Forelimb muscle (tissue), 1 donor: ENCODE data around the gene TBC1D4. TPM values are rescaled to one million over a fixed set of nuclear protein-coding genes. Genes with fewer than 3 reads are reported as not detected.
"Not testable (repeated sequence)": the region's sequence is repeated elsewhere in the genome, so short reads cannot be mapped to it uniquely, and the experiment has no call there.

Source experiments
- DNase-seq: peaks from one replicate; pipeline ENCODE4 v3.0.0-alpha.2; 2013; ENCODE audit warnings: low read depth
- polyA plus RNA-seq: library from polyadenylated mRNA; unstranded; fragments of 120-200 nt; gene quantifications from one replicate; pipeline ENCODE4 v1.2.1, GENCODE V29; 2013; ENCODE audit not compliant: insufficient read length

Gene TBC1D4
- polyA plus RNA-seq, 1 donor: 18.6 TPM

DNA sequence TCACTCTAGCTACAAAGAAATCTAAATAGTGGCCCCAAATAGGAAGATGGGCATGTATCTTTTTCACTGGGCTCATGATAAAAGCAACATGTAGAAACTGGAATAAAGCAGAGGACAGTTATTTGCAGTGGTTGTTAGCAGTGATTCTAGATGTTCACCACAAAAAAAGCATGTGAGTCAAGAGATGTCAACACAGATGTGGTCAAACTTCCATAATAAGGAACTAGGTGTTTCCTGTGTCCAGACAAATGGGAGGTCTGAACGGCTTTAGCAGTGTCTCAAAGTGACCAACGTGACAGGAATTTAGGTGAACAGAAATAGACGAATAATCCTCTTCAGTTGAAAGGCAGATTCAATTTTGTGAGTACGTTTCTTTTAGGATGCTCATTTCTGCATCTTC lies 162.7 kb downstream of the TBC1D4 start:
- no peak for DNase-seq

DNA sequence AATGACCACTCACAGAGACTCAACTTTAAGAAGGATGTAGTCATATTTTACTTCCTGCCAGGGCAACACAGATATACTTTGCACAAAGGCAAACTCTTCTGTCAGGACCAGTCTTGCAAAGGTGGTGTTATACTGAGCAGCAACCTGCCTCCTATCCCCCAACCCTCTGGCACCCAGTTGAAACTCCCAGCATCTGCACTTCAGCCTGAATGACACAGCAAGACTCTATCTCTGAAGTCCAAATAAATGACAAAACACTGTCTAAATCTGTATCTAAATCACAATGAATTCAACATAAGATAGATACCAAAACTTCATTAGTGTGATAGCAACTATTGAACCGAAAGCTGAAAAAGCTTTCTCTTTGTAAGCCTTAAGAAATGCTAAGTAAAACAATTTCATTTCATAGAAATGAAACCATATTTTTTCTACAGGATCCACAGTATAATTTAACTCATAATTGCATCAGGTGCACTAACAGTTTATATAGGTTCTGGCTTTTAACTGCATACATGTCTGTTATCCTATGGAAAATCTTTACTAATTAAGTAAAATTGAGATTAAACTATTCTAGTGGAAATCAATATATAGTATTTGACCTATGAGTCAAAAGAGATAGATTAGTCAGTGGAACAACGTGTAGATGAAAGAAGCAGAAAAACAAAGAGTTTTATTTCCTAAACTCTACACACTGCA lies 163.7 kb downstream of the TBC1D4 start:
- DNase-seq: no peak

DNA sequence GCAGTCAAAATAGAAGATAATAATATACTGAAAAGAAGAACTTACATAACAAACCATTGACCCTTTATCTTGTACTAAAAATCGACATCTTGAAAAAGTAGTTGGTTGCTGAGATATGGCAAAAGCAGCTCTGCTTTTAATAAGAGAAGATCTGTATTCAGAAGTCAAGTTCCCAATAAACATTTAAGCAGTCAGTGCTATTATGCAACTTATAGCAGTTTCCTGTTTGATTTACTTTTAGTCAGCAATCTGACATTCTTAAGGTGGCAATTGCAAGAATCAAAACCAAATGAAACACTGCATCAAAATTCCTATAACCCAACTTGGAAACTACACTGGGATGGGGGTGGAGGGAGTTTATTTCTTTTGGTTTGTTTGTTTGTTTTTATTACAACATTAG lies 165.5 kb downstream of the TBC1D4 start:
- DNase-seq: no peak

DNA sequence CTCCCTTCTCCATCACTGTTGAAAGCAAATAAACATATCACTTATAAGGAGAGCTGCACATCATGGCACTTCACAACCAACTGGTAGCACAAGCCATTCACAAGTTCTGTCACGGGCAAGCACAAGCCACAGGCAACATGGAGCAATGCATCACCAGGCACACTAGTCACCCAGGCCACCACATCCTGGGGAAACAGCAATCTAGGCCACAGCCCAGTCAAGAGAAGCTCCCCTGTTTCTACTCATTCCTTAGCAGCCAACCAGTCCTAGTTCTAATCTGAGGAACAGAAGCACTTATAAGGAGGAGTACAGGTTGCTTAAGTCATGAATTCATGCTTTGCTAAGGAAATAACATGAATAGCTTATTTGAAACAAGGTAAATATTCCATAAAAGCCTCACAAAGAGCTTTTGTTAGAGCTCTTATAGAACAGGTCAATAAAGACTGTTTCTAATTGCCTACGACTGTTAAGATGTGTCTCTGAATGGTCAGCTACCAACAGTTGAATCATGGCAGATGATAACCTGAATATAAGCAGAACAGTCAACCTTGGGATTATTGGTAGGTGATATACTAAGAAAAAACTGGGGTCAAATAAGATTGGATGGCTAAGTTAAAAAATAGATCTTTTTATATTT lies 169.0 kb downstream of the TBC1D4 start:
- DNase-seq: no peak

DNA sequence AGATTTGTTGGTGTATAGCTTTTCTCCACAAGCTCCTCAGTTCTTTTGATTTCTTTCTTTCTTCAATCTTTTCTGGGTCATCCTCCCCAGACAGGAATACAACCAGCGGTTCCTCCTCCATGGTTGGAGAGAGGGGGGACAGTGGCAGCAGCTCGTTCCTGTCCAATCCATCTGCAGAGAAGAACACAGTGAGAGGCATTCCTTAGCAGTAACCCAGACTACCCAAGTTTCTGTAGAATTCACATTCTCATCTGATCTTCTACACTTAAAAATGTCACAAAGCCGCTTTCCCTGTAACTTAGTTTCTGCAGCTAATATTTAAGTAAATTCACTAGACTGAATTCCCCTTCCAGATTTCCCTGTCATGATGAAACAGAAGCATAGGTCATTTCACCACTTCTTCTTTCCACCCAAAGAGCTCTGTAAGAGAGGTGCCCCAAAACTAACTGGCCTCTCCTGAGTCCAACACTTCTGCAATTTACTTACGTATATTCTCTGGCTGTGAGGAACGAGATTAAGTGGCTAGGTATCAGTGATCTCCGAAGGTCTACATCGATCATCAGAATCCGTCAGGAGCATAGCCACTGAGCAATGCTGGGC lies 171.9 kb downstream of the TBC1D4 start:
- no peak for DNase-seq

DNA sequence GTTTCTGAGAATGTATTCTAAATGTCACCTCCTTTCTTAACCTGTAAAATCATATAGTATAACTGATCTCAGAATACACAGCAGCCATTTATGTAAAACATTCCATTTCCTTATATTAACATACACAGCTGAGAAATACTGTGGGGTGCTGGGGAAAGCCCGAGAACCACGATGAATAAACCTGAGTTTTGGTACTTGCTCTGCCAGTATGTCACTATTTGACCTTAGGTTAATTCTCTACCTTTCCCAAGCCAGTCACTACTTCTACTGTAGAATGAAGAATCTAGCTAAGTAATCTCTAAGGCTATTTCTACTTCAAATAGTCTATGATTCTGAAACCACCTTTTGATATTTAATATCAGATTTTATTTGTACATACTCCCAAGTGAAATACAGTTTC lies 173.7 kb downstream of the TBC1D4 start:
- DNase-seq: no peak

DNA sequence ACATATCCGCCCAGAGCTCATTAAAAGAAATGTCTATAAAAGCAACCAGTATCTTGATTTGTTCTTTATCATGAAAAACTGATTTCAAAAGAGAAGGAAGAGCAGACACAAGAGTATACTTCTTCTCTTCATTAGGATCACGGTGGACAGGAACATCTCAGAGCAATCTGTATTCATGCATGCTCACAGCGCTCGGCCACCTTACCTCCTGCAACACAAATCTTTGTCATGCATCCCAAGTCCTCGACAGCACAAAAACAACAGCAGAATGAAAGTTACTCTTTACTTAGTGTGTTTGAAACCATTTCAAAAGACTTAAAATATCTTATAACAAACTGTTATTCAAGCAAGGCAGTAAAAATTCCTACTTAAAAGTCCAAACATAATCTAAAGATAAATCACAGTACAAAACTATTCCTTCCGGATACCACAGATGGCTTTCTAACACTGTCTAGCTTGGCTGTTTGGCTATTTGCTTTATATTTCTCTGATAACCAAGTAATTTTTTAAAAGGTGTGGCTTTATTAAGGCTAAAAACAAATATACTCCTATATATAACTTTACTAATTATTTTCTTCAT lies 174.5 kb downstream of the TBC1D4 start:
- no peak for DNase-seq

DNA sequence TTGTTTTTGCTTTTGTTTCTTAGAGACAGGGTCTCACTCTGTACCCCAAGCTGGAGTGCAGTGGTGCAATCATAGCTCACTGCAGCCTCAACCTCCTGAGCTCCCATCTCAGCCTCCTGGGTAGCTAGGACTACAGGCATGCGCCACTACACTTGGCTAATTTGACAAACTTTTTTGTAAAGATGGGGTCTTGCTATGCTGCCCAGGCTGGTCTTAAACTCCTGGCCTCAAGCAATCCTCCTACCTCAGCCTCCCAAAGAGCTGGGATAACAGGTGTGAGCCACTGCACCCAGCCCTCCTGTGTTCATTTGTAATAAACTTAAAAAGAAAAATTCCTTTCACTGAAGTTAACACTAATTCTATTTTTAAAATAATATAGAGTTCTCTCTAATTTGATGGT lies 175.0 kb downstream of the TBC1D4 start:
- DNase-seq: not testable (repeated sequence)

DNA sequence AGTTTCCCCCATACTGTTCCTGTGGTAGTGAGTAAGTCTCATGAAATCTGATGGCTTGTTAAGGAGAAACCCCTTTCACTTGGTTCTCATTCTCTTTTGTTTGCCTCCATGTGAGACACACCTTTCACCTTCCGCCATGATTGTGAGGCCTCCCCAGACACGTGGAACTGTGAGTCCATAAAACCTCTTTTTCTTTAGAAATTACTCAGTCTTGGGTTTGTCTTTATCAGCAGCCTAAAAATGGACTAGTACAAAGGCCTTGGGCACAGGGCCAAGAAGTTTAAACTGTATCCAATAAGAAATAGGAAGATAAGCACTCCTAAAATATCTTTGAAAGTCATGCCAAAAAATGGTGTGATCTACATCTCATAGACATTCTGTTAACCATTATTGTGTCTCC lies 176.9 kb downstream of the TBC1D4 start:
- DNase-seq: no peak

DNA sequence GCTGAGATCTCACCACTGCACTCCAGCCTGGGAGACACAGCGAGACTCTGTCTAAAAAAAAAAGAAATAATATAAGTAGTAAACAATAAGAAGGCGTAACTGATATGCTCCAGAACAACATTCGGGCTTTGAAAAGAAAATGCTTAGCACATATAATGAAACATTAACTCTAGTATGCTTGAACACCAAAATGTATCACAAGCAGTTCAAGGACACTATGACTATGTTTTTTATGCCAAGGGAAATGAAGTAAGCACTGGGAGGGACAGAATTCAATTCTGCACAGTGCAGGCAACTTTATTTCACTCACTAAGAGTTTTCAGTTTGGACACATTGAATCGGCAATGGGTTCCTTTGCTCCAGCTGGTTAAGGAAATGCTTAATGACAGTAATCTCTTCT lies 178.7 kb downstream of the TBC1D4 start:
- no peak for DNase-seq

DNA sequence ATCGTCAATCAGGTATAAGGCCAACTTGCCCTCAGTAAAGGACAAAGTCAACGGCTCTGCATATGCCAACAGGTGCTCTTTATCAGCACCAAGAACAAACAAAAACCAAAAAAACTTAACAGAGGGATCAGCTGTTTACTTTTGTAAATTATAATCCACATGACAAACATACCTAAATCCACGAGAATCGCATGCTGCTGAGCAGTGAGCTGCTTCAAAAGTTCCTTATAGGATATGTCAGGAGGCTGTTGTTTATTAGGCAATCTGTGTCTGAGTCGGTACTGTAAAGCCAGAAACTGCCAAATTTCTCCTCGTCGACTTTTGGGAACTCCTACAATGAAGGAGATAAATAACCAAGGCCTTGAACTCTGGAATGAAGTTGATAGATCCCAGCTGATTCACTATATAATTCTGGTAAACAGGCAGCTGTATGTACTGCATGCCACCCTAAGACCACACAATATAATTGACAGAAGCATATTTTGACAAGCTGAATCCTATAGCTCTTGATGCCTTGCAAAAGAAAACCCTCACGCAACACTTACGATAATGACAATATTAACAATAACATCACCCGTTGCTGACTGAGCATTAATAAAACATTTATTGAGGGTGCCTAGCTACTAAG lies 179.8 kb downstream of the TBC1D4 start:
- no peak for DNase-seq

DNA sequence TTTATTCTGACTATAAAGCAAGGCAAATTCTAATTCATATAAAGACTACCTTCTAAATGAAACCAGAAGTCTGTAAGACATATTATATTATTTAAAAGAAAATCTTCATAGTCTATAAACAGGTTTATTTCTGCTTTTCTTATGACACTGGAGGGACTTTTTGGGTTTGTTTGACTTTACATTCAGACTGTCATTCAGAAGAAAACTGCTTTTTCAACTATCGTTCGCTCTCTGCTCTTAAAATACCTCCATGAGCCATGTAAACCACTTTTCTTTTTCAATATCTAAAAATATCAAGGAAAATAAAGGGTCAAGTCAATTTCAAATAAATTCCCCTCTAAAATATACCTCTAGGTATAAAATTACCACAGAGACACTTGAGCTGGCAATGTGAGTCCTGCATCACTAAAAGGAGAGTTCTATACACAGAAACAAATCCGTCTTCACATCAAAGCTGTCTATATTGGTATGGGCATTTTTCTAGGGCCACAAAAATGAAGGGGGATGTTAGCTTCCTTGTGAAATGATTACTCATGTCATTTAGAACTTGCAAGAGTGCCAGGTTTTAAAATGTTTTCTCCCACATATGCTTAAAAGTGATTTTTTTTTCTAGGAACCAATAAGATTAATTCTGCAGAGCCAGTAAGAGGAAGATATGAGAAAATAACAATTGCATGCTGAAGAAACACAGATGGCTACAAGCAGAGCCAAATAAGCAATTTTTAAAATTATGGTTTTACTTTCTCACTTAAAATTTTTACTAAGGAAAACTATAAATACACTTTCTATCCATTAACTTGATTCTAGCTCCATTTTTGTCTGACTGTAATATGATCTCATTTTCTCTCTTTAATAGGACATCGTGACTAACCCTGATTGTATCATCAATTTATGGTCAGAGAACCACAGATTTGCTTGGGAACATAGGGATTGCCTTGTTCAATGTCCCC lies 181.8 kb downstream of the TBC1D4 start:
- DNase-seq: no peak

DNA sequence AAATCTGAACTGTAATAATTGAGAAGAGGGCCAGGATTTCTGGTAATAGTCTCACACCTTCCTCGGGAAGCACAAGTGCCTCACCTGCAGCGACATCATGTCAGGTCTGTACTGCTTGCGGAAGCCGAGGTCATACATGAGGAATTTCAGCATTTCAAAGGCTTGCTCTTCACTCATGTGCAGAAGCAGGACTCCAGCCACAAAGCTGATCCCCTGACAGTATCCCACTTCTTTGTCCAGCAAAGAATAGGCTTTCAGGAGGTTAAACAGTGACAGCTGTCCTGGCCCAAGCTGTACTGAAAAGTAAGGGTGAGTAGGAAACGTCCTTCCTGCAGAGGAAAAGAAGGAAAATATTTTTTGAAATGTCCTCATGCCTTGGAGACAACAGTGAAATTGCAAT lies 182.7 kb downstream of the TBC1D4 start:
- DNase-seq: no peak

DNA sequence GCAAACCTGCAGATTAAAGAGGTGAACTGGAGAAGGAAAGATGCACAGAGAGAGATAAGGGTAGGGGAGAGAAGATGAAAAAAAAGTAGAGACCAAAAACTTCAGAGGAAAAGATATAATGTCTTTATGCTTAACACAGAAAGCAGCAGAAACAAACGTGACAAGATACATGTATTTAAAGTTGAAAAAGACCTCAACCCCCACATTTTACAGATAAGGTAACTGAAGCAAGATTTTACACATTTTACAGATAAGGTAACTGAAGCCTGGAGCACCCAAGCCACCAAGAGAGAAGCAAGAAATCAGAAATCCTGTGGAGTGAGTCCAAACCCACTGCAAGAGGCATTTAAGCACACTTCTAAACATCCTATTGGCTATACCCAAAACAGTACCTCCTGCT lies 185.3 kb downstream of the TBC1D4 start:
- DNase-seq: no peak

DNA sequence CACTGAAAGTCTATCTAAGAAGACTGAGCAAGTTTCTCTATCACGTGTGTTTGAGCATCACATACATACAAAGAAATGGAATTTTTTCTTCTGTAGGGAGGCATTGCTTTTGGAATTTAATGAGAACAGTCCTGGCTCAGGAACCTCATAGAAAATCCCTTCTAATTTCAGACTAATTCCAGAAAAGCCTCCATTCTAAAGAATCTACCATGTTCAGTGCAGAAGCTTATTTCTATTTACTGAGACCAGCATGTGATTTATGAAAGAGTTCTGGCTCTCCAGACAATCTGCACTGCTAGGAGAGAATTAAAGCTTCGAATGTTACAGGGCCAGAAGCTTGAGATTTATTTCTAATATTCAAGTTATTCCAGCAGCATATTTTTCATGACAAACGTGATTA lies 186.8 kb downstream of the TBC1D4 start:
- no peak for DNase-seq

DNA sequence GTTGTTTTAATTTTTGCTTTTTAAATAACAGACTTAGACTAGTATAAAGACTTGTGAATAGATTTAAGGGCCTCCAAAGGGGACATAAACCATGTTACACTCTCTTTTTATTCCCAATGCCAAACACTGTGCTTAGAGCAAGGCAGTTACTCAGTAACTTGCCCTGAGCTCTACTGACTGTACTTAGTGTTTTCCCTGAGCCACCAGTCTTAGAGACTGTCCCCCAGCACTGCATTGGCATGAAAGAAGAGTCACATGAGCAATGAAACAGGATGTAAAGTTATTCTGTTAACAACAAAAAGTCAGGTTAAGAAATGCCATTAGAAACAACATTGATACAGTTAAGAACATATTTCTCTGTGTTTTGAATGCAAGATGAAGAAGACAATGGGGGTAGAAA lies 187.9 kb downstream of the TBC1D4 start:
- DNase-seq: no peak

DNA sequence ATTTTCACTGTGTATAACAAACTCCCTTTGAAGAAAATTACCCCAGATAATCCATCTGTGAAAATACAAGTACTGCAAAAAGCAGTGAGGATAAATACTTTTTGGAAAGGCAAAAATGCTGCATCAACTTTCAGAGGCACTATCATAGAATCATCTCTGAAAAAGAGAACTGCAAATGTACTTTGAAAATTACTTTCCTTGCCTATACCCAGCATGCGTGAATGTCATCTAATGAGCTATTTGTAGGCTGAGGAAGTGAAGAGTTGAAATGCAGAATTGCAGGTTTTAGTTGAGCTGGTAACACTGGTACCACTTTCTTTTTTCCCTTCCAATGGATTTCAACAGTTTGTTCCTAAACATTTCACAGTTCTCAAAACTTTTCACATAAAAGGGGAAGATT lies 196.7 kb downstream of the TBC1D4 start:
- no peak for DNase-seq

DNA sequence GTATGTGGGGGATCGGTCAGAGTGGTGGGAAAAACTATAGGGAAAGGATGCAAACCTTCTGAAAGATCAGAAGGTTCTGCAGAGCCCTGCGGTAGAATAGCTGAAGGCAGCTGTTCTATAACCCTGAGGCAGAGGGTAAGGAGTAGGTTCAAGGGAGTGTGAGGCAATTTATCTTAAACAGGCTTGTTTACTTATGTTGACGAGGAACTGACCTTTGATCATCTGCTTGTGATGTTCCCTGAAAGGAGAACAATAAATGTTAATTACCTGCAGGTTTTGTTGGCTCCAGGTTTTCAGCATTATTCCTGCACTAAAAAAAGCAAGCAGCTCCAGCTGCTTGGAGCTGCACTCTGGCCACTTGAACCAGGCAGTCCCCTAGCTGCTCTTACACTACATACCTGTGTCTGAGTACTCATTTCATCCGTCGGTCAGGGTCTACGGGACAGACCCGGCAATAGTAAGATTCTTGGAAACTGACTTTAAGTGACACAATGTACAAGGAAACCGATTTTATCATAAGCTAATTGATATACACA lies 202.1 kb downstream of the TBC1D4 start:
- DNase-seq: no peak

DNA sequence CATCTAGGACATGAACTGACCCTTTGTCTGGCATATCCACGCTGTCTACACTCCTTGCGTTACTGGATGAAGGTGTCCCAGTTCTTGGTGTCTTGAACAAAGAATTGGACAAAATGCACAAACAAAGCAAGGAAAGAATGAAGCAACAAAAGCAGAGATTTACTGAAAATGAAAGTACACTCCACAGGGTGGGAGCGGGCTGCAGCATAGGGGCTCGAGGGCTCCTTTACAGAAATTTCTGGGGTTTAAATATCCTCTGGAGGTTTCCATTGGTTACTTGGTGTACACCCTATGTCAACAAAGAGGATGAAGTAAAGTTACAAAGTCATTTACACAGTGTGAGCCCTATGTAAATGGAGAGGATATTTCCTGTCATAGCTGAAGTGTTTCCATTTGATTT lies 208.3 kb downstream of the TBC1D4 start:
- not testable (repeated sequence) for DNase-seq

DNA sequence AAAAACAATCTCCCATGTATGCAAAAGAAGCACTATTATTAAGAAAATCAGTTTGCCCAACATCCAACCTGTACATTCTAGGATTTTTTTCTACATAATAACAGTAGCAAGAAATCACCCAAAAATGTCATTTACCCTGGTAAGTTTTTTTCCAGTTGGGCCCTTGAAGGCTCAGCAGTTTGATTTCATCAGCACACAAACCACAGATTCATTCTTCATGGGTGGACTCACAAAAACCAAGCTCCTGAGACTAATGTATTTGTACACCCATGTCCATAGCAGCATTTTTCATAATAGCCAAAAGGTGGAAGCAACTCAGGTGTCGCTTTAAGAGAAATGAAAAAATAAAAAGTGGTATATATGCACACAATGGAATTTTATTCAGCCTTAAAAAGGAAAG lies 210.1 kb downstream of the TBC1D4 start:
- no peak for DNase-seq

DNA sequence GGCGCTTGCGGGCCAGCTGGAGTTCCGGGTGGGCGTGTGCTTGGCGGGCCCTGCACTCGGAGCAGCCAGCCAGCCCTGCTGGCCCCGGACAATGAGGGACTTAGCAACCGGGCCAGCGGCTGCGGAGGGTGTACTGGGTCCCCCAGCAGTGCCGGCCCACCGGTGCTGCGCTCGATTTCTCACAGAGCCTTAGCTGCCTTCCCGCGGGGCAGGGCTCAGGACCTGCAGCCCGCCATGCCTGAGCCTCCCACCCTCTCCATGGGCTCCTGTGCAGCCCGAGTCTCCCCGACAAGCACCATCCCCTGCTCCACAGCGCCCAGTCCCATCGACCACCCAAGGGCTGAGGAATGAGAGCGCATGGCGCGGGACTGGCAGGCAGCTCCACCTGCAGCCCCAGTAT lies 213.5 kb downstream of the TBC1D4 start:
- DNase-seq: not testable (repeated sequence)
